GM12878 (cell line): ENCODE results near the gene GGT5. TPM values are rescaled to one million over a fixed set of nuclear protein-coding genes. Genes with fewer than 3 reads are reported as not detected.
"Not testable (repeated sequence)": the region's sequence is repeated elsewhere in the genome, so short reads cannot be mapped to it uniquely, and the experiment has no call there.

Experiments used
- ATAC-seq: fragments of 200-7000 bp; cut with Tn5 transposase; 3 replicates; pipeline ENCODE4 v1.9.1; 2020; ENCODE audit warnings: mild to moderate bottlenecking, moderate library complexity
- BruUV-seq: library from RNA; stranded (reverse); fragments of 400-500 nt; replicated peaks from 2 replicates; lab custom pipeline; 2021; lab: Mats Ljungman, UMichigan
- CTCF ChIA-PET: fragments of 300-600 bp; sonication (Branson Sonifier 250); formaldehyde crosslinking; extraction: SDS; loops from one replicate; lab custom pipeline; 2021; ENCODE audit warnings: inconsistent platforms; lab: Yijun Ruan, JAX
- POLR2A ChIA-PET: fragments of 350-600 bp; formaldehyde crosslinking; extraction: SDS; loops from one replicate; lab custom pipeline; 2021; ENCODE audit warnings: inconsistent platforms; lab: Charles Lee
- RAD21 ChIA-PET: fragments of 300-600 bp; sonication (Branson Sonifier 250); formaldehyde crosslinking; loops from one replicate; lab custom pipeline; 2023; ENCODE audit warnings: antibody characterized with exemption; ENCODE audit not compliant: unreplicated experiment; lab: Charles Lee
- SMC1A ChIA-PET: fragments of 300-600 bp; sonication (Branson Sonifier 250); formaldehyde crosslinking; loops from one replicate; lab custom pipeline; 2023; ENCODE audit not compliant: unreplicated experiment, uncharacterized antibody; lab: Charles Lee
- DNase-seq: peaks from one replicate; pipeline ENCODE4 v3.0.0-alpha.2; 2011; ENCODE audit warnings: low read depth, low spot score
- FAIRE-seq: peaks from 3 replicates; lab custom pipeline; 2011; peaks lifted over from hg19 to GRCh38; lab: Jason Lieb, UNC
- H2AFZ ChIP-seq: 2 replicates; pipeline ENCODE4 v1.6.0; 2011; ENCODE audit warnings: low read depth, low read length, control low read depth; ENCODE audit not compliant: control insufficient read depth
- H3K27ac ChIP-seq: 2 replicates; pipeline ENCODE4 v1.5.1; 2011; ENCODE audit warnings: control low read depth; ENCODE audit not compliant: control insufficient read depth, insufficient read depth
- H3K27me3 ChIP-seq, 2 experiments: replicated peaks in 1 of 2; 2 replicates each; pipeline versions ENCODE4 v1.6.0 to v1.6.1; 2011; ENCODE audit warnings: low read length in 1 of 2; ENCODE audit not compliant: control insufficient read depth in 2 of 2, insufficient read depth in 2 of 2
- H3K36me3 ChIP-seq, 2 experiments: 2 replicates each; pipeline ENCODE4 v1.5.1; 2011; ENCODE audit warnings: low read length in 1 of 2; ENCODE audit not compliant: control insufficient read depth in 2 of 2, insufficient read depth in 2 of 2
- H3K4me1 ChIP-seq: 2 replicates; pipeline ENCODE4 v1.6.1; 2011; ENCODE audit warnings: mild to moderate bottlenecking, low read length, moderate library complexity, mixed read lengths; ENCODE audit not compliant: control insufficient read depth, insufficient read depth
- H3K4me2 ChIP-seq: 2 replicates; pipeline ENCODE4 v1.6.0; 2011; ENCODE audit warnings: control low read depth; ENCODE audit not compliant: control insufficient read depth, insufficient read depth
- H3K4me3 ChIP-seq: fragments of 200-600 bp; sonication (generic); 2 replicates; pipeline ENCODE4 v1.5.1; 2016
- H3K79me2 ChIP-seq: 2 replicates; pipeline ENCODE4 v1.6.0; 2011; ENCODE audit warnings: low read length; ENCODE audit not compliant: control insufficient read depth, insufficient read depth
- H3K9ac ChIP-seq: 2 replicates; pipeline ENCODE4 v1.8.0; 2011; ENCODE audit warnings: low read length, control low read depth, mixed read lengths; ENCODE audit not compliant: control insufficient read depth, insufficient read depth
- H3K9me3 ChIP-seq: replicated peaks from 3 replicates; pipeline ENCODE4 v1.5.1; 2011; ENCODE audit warnings: mild to moderate bottlenecking, low read length; ENCODE audit not compliant: control insufficient read depth, insufficient read depth
- H4K20me1 ChIP-seq: 2 replicates; pipeline ENCODE4 v1.6.0; 2011; ENCODE audit not compliant: control insufficient read depth, insufficient read depth
- CREB1 ChIP-seq: IDR thresholded peaks from 2 replicates; pipeline ENCODE4 v1.6.1; 2012; ENCODE audit warnings: low read depth, mild to moderate bottlenecking, inconsistent platforms
- MXI1 ChIP-seq: fragments of 150-350 bp; IDR thresholded peaks from 2 replicates; pipeline ENCODE4 v1.6.1; 2011; ENCODE audit warnings: low read depth, mild to moderate bottlenecking, inconsistent platforms, low read length, improper control_type of control experiment
- WGBS: methylation state at CpG from one replicate; pipeline ENCODE4 v1.1.6; 2016; ENCODE audit warnings: low lambda C conversion rate; ENCODE audit not compliant: insufficient replicate concordance, insufficient coverage; ENCODE audit errors: missing lambda C conversion rate; 5-methylcytosine and 5-hydroxymethylcytosine counted together
- in situ Hi-C: fragments of 300-500 bp; cut with MboI; formaldehyde crosslinking; loops from 9 replicates; pipeline ENCODE4 v1.14.3; 2018; ENCODE audit warnings: mixed read lengths
- intact Hi-C: fragments of 100-400 bp; cut with micrococcal nuclease; formaldehyde crosslinking; loops from one replicate; pipeline ENCODE4 v1.14.2; 2022; ENCODE audit not compliant: unreplicated experiment
- polyA plus RNA-seq, 11 experiments: library from polyadenylated mRNA; depleted of rRNA in 4 of 11; unstranded in 6 of 11; stranded (reverse) in 5 of 11; fragments of >200 nt; fragmentation: Nextera tagmentation in 4 of 11; fragmentation: Illumina TruSeq in 1 of 11; extraction: Ambion mirVana in 4 of 11; extraction: Trizol in 1 of 11; gene quantifications; 1 replicate in 1 of 11; 2 replicates in 10 of 11; pipeline versions ENCODE4 v1.2.1 to v1.2.3, GENCODE V29; 2011 to 2016; ENCODE audit warnings: inconsistent platforms in 2 of 11, missing spikeins in 2 of 11, low read depth in 1 of 11
- total RNA-seq, 4 experiments: library from RNA; depleted of rRNA in 3 of 4; stranded (reverse); fragments of >200 nt in 3 of 4; fragmentation: Illumina TruSeq in 1 of 4; extraction: Trizol in 1 of 4; gene quantifications; 2 replicates each; pipeline versions ENCODE4 v1.2.1 to v1.2.3, GENCODE V29; 2013 to 2021
- TF ChIP-seq, protein P1 (sequence below): fragments of 450-650 bp; IDR thresholded peaks from 2 replicates; pipeline ENCODE4 v1.6.1; 2018; ENCODE audit warnings: mild to moderate bottlenecking, low read depth, moderate library complexity; ENCODE audit not compliant: partially characterized antibody

The GGT5 gene
- total and polyA plus RNA-seq, 10 of the 15 experiments (the other 5 are each of a cell fraction or from before 2014, with no cell fraction given): 0.34 TPM; not detected in 9

DNA sequence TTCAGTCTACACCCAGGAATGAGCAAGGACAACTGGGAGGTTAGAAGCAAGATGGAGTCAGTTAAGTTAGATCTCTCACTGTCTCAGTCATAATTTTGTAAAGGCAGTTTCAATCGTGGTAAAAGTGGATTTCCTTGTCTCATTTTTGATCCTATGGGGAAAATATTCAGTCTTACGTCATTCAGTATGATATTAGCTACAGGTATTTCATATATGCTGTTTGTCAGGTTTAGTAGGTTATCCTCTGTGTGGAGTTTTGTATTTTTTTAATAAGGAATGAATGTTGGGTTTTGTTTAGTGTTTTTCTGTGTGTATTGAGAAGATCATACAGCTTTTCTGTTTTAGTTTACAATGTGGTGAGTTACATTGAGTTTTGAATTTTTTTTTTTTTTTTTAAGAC lies 37.5 kb upstream of the GGT5 start (continued):
- TF ChIP-seq, protein P1, sequence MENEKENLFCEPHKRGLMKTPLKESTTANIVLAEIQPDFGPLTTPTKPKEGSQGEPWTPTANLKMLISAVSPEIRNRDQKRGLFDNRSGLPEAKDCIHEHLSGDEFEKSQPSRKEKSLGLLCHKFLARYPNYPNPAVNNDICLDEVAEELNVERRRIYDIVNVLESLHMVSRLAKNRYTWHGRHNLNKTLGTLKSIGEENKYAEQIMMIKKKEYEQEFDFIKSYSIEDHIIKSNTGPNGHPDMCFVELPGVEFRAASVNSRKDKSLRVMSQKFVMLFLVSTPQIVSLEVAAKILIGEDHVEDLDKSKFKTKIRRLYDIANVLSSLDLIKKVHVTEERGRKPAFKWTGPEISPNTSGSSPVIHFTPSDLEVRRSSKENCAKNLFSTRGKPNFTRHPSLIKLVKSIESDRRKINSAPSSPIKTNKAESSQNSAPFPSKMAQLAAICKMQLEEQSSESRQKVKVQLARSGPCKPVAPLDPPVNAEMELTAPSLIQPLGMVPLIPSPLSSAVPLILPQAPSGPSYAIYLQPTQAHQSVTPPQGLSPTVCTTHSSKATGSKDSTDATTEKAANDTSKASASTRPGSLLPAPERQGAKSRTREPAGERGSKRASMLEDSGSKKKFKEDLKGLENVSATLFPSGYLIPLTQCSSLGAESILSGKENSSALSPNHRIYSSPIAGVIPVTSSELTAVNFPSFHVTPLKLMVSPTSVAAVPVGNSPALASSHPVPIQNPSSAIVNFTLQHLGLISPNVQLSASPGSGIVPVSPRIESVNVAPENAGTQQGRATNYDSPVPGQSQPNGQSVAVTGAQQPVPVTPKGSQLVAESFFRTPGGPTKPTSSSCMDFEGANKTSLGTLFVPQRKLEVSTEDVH: no peak
- TF ChIP-seq CREB1: no peak
- no peak for TF ChIP-seq MXI1

DNA sequence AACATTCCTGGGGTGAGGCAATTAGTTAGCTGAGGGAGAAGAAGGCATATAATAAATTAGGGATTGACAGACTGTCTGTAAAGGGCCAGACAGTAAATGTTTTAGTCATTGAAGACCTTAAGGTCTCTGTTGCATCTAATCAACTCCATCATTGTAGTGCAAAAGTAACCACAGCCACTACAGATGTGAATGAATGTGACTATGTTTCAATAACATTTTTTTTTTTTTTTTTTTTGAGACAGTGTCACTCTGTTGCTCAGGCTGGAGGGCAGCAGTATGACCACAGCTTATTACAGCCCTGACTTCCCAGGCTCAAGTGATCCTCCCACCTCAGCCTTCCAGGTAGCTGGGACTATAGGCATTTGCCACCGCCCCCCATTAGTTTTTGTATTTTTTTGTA lies 35.5 kb upstream of the GGT5 start:
- ATAC-seq: peak; percentile 43
- intact Hi-C loops, RAD21 ChIA-PET, H3K36me3 ChIP-seq, H3K9ac ChIP-seq, POLR2A ChIA-PET, CTCF ChIA-PET, H3K27me3 ChIP-seq, SMC1A ChIA-PET, H3K27ac ChIP-seq, DNase-seq, H3K9me3 ChIP-seq, H3K4me2 ChIP-seq, FAIRE-seq, in situ Hi-C loops, H3K4me3 ChIP-seq, BruUV-seq, H2AFZ ChIP-seq, H4K20me1 ChIP-seq, H3K4me1 ChIP-seq: not testable (repeated sequence)
- 100% methylated on average over 1 of the region's 1 CpG for WGBS
- peaks cover 39% of the 10 kb centered on the region for H3K79me2 ChIP-seq
